NCI-H1048 (cell line): ENCODE data around the gene ZNF444.
"Not testable (repeated sequence)": the region's sequence is repeated elsewhere in the genome, so short reads cannot be mapped to it uniquely, and the experiment has no call there.

ENCODE experiments used
- DNase-seq: peaks from one replicate; lab custom pipeline; 2025; lab: John Stamatoyannopoulos, UW

Gene ZNF444

GRCh38 chr19:56177564-56178243 lies 36.6 kb downstream of the ZNF444 start:
- DNase-seq = no peak

- no peak for DNase-seq
These were observed 48.7 kb downstream of the ZNF444 start for GRCh38 chr19:56189785-56190184.

GRCh38 chr19:56191115-56191514 lies 50.0 kb downstream of the ZNF444 start:
- no peak for DNase-seq

- DNase-seq = no peak
These were observed 50.6 kb downstream of the ZNF444 start for GRCh38 chr19:56191711-56192110.

GRCh38 chr19:56193981-56194640 lies 53.0 kb downstream of the ZNF444 start:
- DNase-seq = no peak

- not testable (repeated sequence) for DNase-seq
These were observed 56.6 kb downstream of the ZNF444 start, which contains the start of gene ZSCAN5B for GRCh38 chr19:56197646-56198045. Gene ZSCAN5B, minus strand, starts transcription at chr19:56197783. Its CDS starts 4,731 bp downstream, at chr19:56193052.

GRCh38 chr19:56199687-56200086 lies 58.6 kb downstream of the ZNF444 start:
- DNase-seq = no peak

GRCh38 chr19:56201973-56202372 lies 60.9 kb downstream of the ZNF444 start, which contains the start of gene ZSCAN5C:
Gene ZSCAN5C, plus strand, starts transcription at chr19:56202273. Its CDS starts 3,641 bp downstream, at chr19:56205914.
- no peak for DNase-seq

GRCh38 chr19:56207581-56207980 lies 66.5 kb downstream of the ZNF444 start:
- not testable (repeated sequence) for DNase-seq

- DNase-seq = no peak
These were observed 68.0 kb downstream of the ZNF444 start for GRCh38 chr19:56209091-56209490.

- DNase-seq = not testable (repeated sequence)
These were observed 68.9 kb downstream of the ZNF444 start for GRCh38 chr19:56210036-56210435.
